COLO668 (cell line): ENCODE data around the gene TPH1.
A peak's percentile ranks its signal among the peaks of the same experiment; 100 is the strongest.
"Not testable (repeated sequence)": the region's sequence is repeated elsewhere in the genome, so short reads cannot be mapped to it uniquely, and the experiment has no call there.

ENCODE experiments used
- DNase-seq: peaks from one replicate; lab custom pipeline; 2025; ENCODE audit not compliant: unreplicated experiment; lab: John Stamatoyannopoulos, UW

Gene TPH1

GRCh38 chr11:18022419-18022818 is 23.6 kb downstream of the TPH1 start:
- DNase-seq, result no peak

DNA sequence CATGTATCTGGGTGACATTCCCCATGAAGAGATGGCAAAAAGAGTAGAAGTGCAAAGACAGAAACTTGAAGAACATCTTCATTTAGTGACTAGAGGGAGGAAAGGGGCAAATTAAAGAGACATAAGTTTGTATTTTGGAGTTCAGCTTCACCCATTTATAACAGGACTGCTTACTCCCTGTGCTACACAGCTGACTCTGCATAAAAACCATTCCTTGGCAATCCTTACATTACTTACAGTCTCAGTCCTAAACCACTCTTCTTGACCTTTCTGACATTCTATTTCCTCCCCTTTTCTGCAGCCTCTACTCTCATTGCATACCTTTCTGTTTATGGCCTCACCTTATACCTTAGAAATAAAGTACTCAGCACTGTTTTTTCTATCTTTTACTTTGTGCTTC is 26.4 kb downstream of the TPH1 start:
- DNase-seq, result no peak

- DNase-seq, result no peak
Measured at GRCh38 chr11:18016789-18017188, 29.3 kb downstream of the TPH1 start.

DNA sequence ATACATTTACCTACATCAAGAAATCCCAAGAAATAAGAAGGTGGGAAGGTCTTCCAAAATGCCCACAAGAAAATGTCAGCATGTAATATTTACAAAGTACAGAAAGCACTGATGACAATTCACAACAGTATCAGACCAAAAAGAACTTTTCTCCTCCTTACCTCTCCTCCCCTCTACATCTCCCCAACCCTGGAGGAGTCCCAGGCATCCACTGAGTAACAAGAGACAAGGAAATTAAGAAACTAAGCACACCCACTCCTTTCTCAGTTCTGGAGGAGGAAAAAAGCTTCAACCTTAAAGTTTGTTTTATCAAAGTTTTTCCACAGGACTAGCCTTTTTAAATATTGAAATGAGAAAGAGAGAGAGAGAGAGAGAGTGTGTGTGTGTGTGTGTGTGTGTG is 31.2 kb downstream of the TPH1 start:
- DNase-seq, result no peak

- no peak for DNase-seq
Measured at GRCh38 chr11:18013790-18014507, 32.1 kb downstream of the TPH1 start.

DNA sequence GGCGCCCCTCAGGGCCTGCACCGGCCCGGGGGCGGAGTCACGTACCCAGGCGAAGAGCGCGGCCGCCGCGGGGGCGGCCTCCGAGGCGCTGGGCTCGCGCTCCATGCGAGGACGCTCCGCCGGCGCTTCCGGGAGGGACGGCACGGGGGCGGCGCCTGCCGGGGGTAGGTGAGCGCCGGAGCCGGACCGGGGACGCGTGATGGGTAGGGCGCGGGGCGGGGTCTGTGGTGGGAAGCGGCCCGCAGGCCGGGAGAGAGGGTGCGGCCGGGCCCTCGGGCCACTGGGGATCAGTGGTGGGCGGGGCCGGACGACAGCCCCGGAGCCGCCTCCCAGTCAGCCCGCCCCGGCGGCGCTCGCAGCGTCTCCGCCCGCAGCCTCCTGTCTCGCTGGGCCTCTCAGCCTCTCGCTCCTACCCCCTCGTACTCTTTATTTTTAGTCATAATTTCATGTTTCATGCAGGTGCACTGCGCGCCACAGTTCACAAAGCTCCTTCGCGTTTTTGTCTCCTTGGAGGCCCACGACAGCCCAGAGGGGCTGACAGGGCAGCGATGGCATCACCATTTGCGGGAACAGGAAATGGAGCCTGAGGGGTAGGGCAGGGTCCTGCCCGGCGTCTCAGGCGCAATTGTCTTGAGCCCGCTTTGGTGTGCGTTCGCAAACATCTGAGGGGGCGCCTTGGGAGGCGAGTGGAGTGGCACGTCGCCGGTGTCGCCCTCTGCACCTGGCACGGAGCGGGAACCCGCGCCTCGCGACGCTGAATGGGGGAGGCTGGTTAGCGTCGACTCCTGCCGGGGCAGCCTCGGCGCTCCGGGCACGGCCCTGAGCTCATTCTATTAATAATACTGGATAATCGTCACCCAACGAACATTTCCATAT is 32.9 kb downstream of the TPH1 start, which contains the start of gene SERGEF:
SERGEF (minus strand) TSS at position 142 of the 876 bp plus-strand sequence; CDS start at position 105, 37 bp downstream.
- peak; percentile 99 for DNase-seq

- peak; percentile 66 for DNase-seq
Measured at GRCh38 chr11:18012122-18012905, 33.8 kb downstream of the TPH1 start.

- peak; percentile 28 for DNase-seq
Measured at GRCh38 chr11:18011633-18012032, 34.4 kb downstream of the TPH1 start.

DNA sequence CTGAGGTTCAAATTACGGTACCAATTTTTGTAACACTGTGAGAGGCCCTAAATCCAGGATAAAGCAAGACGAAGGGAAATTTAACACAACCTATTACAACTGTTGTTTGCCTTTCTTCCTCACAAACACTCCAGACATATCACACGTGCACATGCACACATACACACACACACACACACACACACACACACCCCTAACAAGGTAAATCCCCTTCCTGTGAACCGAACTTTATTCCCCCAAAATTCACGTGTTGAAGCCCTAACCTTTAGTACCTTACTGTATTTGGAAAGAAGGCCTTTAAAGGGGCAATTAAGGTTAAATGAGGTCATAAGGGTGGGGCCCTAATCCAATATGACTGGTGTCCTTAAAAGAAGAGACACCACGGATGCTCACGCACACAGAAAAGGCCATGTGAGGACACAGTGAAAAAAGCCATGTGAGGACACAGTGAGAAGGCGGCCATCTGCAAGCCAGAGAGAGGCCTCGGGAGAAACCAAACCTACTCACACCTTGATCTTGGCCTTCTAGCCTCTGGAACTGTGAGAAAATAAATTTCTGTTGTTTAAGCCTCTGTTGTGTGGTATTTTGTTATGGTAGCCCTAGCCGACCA is 35.0 kb downstream of the TPH1 start:
- DNase-seq, result peak; percentile 22

DNA sequence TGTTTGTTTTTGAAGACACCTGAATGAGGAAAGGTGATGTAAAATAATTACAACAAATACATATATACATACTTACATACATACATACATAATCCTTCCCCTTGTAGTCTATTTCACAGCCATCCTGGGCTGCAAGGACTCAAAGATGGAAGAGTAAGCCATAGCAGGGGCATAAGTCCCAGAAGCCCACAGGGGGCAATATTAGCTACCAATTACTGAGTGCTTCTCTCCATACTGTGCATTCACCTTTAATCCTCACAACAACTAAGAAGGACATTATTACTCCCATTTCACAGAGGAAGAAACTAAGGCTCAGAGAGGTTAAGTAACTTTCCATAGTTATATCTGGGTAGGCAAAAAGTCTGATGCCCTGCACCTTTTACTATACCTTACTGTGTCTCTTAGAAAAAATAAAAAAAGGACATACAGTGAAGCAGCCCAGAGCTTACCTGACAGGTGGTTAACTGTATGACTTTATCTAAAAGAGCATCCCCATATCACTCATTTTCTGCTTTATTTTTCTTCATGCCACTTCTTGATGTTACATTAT is 35.9 kb downstream of the TPH1 start:
- no peak for DNase-seq

DNA sequence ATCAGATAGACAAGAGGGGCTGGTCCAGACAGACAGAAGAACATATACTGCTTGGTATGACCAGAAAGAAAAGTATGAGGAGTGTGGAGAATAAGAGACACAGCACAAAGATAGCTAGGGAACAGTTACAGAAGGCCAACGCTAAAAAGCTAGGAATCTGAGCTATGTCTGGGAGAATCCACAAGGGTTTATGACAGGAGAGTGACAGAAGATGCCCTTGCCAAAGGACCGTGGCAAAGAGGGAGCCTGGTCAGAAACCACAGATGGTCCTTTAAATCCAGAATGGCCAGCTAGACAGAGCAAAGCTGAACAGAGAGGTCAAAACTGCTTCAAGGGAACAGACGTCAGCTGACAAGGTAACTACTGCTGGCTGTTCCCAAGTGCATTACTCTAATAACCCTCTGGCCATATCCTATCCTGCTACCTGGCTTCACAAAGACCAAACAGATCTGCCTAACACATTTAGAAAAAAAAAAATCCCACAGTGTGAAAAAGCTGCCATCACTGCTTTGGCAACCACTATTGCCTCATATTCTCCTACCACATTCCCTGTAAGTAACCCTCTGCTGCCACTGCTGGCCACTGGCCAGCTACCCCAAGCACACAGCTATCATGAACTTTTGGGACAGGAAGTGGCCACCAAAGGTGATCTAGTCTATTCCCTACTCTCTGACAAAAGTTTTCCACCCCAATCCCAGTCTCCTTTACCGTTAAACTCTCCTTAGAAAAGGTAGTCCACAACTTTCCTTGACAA is 40.5 kb downstream of the TPH1 start:
- DNase-seq, result no peak

DNA sequence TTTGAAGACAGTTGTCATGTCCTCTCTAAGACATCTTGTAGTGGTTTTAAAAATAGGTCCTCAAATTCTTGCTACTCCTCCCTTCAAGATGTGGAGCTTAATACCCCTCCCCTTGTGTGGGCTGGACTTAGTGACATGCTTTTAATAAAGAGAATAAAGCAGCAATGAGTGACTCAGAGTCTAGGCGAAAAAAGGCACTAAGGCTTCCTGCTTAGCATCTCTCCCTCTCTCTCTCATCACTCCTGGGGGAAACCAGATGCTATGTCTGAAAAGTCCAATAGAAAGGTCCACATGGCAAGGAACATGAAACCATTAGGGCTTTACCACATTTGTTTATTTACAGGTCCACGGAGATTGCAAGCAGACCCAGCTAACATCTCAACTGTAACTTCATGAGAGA is 44.9 kb downstream of the TPH1 start:
- DNase-seq, result no peak

DNA sequence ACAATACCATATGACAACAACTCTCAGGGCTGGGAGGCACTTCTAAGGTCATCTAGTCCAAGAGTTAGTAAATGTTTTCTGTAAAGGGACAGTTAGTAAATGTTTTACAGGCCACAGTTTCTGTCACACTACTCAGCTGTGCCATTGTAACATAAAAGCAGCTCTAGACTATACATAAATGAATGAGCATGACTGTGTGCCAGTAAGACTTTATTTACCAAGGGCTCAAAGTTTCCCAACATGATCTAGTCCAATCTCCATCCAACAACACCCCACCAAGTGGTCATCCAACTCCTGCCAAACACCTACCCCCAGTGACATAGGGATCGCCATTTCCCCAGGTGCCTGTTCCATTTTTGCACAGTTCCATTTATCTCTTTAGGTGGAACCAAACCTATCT is 45.3 kb downstream of the TPH1 start:
- DNase-seq, result no peak

DNA sequence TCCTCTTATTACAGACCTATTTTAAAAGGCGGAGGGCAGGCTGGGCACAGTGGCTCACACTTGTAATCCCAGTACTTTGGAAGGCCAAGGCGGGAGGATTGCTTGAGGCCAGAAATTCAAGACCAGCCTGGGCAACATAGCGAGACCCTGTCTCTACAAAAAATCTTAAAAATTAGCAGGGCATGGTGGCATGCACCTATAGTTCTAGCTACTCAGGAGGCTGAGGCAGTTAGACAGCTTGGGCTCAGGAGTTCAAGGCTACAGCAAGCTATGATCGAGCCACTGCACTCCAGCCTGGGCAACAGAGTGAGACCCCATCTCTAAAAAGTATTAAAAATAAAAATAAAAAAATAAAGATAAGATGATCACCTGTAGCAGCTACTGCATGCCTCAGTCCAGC is 45.9 kb downstream of the TPH1 start:
- not testable (repeated sequence) for DNase-seq
